Amygdala (tissue), 56 donors: ENCODE results near the gene KCNJ14.
"Not testable (repeated sequence)": the region's sequence is repeated elsewhere in the genome, so short reads cannot be mapped to it uniquely, and the experiment has no call there.

Experiments
- DNase-seq, 56 donors: peaks; one replicate each; lab custom pipeline; 2025; lab: John Stamatoyannopoulos, UW

Gene KCNJ14

DNA sequence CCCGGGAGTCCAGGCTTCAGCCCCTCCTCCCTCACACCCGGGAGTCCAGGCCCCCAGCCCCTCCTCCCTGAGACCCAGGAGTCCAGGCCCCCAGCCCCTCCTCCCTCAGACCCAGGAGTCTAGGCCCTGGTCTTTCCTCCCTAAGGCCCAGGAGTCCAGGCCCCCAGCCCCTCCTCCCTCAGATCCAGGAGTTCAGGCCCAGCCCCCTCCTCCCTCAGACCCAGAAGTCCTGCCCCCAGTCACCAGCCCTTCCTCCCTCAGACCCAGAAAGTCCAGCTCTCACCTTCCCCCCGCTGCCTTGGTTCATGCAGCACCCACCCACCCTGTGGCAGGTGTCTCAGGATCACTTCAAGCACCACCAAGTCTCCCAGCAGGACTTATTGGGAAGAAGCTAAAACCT is 27.9 kb downstream of the KCNJ14 start:
- DNase-seq: peak in 1 of 56 donors; percentile 41

DNA sequence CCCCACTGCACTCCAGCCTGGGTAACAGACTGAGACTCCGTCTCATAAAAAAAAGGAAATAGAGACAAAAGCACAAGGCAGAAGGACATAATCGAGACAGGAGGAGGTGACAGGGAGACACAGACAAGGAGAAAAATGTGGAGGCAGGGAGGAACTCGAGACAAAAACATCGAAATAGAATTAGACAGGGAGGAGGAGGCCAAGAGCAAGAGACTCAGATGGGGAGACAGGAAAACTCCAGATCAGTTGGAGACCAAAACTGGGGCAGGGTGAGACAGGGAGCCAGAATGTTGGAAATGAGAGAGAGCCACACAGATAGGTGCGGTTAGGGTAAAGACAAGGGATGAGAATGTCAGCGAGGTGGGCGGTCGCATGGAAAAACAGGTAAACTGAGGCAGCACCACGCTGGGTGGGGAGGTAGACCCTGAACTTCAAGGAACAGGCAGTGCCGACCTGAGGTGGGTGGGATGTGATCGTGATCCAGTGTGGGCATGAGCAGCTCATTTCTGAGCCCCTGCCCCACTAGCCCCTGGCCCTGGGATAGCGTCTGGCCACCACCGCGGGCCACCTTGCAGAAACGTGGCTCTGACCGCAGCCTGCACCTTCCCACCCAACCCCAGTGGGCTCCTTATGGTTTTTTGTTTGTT is 29.0 kb downstream of the KCNJ14 start:
- no peak for DNase-seq

DNA sequence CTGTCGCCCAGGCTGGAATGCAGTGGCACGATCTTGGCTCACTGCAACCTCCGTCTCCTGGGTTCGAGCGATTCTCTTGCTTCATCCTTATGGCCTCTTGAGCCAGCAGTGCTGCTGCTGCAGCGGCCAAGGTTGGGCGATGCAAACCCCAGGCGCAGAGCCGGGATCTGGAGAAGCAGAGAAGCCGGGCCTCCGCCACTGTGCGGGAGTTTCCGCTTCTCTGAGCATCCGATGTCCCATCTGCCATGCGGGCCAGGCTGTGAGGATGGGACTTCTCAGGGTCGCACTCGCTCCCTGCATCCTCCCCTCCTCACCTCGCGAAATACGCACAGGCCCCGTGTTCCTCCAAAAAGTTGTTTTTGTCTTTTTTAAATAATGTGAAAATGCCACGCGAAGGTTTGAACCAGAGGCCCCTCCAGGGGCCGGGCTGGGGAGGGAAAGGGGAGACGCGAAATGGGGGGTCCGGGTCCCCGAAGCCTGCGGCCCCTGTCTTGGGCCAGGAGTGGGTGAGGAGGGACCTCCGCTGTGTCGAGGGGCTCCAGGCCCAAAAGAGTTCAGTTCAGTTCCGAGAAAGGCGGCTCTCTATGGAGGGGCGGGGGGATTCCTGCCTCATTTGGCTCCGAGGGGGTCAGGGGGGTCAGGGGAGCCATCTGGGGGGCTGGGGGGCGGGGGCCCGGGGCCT is 29.7 kb downstream of the KCNJ14 start:
- no peak for DNase-seq

DNA sequence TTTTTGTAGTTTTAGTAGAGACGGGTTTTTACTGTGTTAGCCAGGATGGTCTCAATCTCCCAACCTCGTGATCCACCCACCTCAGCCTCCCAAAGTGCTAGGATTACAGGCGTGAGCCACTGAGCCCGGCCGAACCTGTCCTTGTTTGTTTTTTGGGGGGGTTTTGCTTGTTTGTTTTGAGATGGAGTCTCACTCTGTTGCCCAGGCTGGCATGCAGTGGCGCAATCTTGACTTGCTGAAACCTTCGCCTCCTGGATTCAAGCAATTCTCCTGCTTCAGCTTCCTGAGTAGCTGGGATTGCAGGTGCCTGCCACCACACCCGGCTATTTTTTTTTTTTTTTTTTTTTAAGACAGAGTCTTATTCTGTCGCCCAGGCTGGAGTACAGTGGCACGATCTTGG is 31.3 kb downstream of the KCNJ14 start:
- DNase-seq: not testable (repeated sequence)

DNA sequence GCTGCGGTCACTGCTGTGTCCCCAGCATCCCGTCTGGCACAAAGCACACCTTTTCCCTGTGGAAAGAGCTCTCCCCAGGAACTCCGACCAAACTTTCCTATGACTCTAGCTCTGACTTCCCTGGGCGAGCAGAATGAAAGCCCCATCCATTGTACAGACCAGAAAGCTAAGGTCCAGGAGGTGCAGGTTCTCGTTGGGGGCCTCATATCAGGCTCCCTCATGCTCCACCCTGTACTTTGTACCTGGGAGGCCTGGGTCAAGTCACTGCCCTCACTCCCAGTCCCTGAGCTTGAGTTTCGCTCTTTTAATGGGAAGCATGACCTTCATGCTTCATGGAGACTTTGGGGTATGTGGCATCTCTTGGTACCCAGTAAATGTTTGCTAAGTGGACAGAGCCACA is 32.2 kb downstream of the KCNJ14 start:
- no peak for DNase-seq

DNA sequence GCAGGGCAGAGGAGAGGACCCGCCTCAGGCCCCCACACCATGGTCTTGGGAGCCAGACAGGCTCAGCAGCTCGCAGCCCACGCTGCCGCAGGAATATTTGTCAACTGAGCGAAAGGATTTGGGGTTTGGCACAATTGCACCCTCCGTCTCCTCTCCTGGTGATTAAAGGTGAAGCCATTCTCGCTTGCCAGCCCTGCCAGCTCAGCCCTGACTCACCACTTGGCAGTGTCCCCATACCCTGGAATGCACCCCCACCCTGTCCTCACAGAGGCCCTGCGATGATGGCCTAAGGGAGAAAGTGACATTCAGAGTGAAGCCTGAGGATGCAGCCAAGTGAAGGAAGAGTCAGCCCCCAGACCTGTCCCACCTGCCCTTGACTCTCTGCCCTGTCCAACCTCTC is 32.6 kb downstream of the KCNJ14 start:
- DNase-seq: peak in 6 of 56 donors; percentile 8 to 30 (median 14)

DNA sequence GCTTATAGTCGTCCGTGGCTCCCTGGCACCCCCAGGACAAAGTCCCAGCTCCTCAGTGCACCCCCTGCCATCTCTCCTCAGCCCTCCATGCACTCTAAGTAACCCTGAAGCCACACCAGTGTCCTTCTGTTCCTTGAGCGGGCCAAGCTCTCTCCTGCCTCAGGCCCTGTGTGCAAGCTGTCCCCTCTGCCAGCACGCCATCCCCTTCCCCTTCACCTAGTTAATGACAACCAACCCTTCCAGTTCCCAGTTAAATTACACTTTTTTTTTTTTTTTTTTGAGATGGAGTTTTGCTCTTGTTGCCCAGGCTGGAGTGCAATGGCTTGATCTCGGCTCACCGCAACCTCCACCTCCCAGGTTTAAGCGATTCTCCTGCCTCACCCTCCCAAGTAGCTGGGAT is 33.1 kb downstream of the KCNJ14 start:
- not testable (repeated sequence) for DNase-seq

DNA sequence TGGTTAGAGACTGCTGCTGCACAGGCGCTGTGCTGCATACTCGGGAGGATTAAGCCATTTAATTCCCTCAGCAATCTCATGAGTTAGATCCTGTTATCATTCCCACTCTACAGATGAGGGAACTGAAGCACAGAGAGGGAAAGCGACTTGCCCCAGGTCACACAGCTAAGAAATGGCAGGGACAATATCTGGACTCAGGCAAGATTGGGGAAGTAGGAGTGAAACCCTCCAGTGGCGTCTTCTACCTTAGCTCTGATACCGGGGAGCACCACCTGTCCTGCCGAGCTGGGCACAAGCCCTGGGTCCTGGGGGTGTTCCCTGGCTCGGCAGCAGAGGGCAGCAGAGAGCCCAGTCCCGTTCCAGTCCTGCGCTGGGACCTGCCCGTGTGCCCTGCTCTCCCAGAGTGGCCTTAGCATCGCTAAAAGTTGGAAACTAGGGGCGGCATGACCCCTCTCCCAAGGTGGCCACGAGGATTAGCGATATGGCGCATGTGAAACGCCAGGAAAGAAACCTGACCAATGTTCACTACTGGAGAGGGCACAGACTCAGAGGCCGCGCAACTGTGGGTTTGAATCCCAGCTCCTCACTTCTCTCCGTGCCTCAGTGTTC is 34.3 kb downstream of the KCNJ14 start:
- peak in 32 of 56 donors; percentile 5 to 68 (median 23) for DNase-seq

DNA sequence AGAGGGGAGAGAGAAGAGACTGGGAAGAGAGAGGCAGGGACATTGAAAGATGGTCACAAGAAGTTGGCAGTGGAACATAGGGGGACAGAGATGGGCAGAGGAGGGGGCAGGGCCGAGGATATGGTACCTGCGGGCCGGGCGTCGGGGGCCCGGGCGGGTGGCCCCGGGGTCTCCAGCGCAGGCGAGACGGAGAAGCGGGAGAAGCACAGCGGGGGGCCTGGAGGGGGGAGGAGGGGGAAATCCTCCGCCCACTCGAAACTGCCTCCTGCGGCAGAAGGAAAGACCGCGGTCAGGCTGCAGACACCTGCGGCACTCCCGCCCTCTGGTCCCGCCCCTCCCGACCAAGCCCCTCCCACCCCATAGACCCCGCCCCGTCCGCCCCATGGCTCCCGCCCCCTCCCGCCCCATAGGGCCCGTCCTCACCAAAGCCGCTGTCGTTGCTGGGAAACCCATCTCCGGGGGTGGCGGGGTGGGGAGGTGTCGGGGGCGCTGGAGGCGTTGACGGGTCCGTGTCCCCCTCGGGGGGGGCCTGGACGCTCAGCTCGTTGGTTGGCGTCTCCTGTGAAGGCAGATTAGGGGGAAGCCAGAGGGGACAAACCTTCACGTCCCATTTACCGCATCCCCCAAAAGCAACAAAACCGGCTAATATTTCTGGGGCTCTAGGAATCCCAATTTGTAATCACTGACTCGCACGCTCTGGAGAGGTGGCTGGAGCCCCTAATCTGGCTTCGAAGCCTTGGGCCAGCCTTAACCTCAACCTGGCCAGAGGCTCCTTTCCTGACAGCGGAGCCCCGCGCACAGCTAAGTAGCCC is 35.8 kb downstream of the KCNJ14 start:
- DNase-seq: peak in 1 of 56 donors; percentile 41

DNA sequence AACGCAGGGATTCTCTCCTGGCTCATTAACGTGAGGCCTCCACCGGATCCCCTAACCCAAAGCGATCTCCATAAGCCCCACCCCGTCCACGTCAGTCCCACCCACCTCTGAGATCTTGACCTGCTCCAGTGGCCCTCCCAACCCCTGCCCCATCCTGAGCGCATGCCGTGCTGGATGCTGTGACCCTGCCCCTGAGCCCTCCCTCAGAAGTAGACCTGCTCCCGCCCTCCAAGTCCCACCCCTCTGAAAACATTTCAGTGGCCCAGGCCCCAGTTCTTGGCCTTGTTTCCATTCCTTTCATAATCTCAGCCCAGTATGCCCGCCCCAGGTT is 36.4 kb downstream of the KCNJ14 start:
- DNase-seq: no peak

DNA sequence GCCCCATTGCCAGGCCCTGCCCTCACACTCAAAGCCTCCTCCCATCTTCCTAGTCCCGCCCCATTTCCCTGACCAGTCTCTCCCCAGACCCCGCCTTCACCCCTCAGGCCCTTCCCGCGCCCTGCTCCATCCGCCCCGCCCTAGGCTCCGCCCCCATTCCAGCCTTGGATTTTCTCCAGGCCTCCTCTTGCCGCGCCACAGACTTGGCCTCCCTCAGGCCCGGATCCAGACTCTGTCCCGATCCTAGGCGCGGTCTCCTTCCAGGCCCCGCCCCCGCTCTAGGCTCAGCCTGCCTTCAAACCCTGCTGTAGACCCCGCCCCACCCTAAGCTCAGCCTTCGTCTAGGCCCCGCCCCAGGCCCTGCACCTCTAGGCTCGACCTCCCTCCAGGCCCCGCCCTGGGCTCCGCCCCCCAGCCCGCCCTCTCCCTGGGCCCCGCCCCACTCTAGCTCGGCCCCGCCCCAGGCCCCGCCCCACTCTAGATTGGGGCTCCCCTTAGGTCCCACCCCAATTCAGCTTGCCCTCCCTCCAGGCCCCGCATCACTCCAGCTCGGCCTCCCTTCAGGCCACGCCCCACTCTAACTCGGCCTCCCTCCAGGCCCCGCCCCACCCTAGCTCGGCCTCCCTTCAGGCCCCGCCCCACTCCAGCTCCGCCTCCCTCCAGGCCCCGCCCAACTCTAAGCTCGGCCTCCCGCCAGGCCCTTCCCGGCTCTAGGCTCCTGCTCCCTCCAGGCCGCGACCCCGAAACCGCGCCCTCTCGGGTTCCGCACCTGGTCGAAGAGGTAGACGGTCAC is 37.7 kb downstream of the KCNJ14 start:
- peak in 55 of 56 donors; percentile 37 to 99 (median 85) for DNase-seq

DNA sequence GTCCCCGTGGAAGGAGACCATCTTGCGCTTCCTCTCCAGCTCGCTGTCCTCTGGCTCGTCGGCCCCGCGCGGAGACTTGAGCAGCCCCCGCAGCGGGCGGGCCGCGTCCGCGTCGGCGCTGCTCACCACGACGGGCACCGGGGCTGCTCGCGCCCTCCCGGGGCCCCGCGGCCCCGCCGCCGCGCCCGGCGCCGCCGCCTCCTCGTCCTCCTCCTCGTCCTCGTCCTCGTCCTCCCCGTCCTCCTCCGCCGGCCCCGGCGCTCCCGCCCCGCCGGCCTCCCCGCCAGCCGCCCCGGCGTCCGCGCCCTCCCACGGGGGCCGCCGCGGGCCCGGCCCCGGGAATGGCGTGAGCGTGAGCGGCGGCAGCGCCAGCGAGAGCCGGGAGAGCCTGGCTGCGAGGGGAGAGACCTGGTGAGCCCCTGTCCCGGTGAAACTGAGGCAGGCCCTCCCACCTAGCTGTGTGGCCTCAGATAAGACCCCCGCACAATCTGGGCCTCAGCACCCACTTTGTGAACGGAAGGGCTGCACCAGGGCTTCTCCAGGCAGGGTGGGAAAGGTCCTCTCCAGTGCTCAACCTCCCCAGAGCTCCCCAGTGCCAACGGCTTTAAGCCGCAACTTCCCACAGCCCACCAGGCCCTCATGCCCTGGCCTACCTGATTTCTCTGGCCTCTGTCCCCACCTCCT is 38.5 kb downstream of the KCNJ14 start:
- peak in 1 of 56 donors; percentile 55 for DNase-seq

DNA sequence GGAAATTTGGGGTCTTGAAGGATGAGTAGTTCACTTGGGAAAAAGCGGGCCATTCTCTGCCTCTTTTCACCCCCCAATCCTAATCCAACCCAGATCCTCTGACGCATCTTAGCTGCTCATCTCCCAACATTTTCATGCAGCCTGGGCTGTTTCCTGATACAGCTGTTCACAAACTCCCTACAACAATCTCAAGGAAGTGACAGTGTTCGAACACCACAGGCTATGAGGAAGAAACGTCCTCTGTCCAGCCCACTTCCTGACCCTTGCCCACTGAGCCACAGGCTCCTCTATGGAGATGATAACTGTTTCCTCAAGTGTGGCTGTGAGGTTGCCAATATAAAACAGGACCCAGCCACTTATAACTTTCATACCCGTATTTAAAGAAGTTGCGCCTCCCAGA is 40.0 kb downstream of the KCNJ14 start:
- no peak for DNase-seq

DNA sequence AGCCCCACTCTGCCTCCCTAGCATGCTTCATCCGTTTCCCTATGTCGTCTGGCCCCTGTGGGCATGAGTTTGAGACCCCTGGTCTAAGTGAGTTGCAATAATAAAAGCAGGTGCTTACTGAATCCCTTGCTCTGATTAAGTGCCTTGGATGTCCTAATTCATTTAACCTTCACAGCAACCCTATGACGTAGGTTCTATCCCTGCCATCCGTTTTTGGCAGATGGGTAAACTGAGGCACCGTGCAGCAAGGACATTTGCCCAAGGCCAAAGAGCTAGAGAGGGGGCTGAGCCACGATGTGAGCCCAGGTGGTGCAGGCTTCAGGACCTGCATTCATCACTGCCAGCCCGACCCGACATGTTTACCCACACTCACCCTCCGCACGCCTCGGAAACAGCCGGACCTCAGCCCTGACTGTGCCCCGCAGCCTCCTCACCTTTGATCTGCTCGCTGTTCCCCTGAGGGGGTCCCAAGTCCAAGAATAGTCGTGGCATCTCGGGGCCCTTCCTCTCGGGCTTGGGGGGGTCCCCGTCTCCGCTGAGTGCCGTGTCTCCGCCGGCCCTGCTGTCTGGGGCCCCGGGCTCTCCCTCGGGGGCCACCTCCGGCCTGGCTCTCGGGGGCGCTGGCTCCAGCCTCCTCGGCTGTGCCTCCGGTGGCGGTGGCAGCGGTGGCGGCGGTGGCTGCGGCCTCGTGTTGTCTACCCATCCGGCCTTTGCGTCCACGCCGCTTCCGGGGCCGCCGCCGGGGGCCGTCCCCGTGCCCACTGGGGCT is 41.8 kb downstream of the KCNJ14 start:
- no peak for DNase-seq

DNA sequence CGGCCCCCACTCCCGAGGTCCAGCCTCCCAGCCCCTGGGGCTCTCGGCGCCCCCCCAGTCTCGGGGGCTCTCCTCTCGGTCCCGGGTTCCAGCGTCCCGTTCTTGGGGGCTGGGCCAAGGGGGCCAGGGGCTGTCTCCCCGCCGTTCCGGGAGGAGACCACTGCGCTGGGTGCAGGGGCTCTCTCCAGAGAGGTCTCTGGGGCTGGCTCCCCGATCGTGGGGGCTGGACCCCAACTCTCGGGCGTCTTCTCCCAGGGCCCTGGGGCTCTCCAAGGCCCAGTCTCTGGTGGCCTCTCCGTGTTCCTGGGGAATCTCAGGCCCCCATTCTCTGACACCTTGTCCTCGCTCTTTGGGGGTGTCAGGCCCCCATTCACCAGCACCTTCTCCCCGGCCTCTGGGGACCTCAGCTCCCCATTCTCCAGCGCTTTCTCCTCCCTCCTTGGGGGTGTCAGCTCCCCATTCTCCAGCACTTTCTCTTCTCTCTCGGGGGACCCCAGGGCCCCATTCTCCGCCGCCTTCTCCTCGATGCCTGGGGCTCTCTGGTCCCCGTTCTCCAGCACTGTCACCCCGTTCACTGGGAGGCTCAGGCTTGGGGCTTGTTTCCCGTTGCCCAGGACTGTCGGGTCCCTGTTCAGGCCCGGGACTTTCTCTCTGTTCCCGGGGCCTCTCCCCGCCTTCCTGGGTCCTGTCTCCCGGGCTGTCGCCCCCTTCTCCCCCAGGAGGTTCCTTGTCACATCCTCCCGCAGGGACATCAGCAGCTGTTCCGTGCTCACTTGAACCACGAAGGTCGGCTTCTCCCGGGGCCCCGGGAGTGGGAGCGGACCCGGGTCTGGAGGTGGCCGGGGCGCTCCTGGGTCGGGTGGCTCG is 42.6 kb downstream of the KCNJ14 start:
- no peak for DNase-seq

DNA sequence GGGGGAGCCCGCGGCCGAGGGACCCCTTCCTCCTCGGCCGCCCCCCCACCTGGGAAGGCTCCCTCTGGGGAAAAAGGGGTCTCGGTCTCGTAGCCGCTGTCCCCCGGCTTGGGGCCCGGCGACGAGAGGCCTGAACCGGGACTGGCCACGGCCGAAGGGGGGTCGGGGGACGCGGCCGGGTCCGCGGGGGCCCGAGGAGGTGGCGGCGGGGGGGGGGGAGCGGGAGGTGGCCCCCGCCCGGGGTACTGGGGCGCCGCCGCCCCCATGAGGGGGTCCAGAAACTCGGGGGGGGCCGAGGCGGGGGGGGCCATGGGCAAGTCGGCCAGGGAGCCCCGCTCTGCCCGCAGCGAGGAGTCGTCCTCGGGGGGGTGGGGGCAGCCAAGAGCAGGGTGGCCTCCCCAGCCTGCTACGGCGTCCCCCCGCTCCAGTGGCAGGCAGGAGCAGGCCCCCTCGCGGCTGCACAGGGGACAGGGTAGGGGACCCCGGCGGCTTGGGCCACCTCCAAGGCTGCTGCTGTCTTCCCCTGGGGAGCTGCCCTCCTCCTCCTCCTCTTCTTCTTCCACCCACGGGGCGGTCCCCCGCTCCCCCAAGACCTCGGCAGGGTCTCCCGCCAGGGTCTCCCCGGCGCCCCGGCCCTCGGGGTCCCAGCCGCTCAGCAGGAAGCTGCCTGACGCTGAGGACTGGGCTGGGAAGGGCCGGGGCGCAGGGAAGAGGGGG is 43.4 kb downstream of the KCNJ14 start:
- DNase-seq: no peak

DNA sequence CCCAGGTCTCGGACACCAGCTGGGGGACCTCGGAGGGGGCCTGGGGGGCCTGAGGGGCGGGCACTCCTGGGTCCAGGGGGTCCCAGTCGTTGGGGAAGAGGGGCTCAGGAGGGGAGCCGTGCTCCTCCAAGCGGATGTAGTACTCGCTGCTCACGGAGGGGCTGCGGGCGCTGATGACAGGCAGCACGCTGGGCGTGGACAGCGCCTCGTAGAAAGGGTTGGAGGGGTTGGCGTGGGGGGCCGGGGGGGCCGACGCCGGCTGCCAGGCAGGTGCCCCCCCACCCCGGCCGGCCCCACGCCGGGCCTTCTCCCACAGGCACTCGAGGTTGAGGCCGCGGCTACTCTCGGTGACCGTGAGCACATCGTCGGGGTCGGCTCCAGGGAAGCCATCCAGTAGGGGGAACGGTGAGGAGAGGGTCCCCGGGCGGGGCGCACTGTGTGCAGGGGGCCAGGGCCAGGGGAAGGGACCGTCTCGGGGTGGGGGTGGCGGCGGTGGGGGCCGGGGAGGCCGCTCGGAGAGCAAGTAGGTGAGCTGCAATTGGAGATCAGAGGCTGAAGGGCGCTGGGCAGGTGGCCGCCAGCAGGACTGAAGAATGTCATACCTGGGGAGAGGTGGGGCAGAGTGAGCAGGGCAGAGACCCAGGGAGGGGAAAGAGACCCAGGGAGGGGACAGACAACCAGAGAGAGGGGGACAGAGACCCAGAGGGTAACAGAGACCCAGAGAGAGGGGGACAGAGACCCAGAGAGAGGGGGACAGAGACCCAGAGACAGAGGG is 44.1 kb downstream of the KCNJ14 start:
- DNase-seq: no peak
